CD4-positive, alpha-beta T cell treated with Interleukin-21 for 1 hour (primary cell): ENCODE results near the gene OGFOD1.

Source experiments
- DNase-seq: peaks from one replicate; pipeline ENCODE4 v3.0.0-alpha.2; 2020

OGFOD1 gene

DNA sequence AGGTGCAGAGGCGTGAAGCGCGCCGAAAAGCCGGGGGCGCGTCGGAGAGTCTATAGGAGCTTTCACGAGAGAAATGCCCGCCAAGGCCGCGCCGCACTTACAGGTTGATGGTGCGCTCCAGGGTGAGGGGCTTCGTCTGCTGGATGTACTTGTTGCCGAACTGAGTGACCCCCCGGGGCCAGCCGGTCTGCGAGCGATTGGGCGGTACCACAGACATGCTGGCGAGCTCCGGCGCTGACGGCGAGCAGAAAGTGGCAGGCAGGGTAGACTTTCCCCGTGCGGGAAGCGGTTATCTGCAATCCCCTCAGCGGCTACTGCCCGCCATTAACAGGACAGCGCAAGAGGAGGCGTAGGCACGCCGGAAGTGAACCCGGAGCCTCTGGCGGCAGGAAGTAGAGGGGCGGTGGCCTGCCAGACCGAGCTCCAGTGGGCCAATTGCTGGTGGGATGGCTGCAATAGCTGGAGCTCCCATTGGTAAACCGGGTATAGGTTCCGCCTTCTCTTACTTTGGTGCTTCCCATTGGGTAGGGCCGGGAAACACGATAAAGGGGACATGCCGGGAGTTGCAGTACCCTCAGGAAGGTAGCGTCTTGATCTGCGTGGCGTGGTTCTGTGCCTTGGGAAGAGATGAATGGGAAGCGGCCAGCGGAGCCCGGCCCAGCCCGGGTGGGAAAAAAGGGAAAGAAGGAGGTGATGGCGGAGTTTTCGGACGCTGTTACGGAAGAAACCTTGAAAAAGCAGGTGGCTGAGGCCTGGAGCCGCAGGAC lies at the start of gene OGFOD1, which contains the start of gene NUDT21:
Gene OGFOD1, plus strand, starts transcription at position 569 of the 767 bp plus-strand sequence. Its CDS starts 59 bp downstream, at position 628.
Gene NUDT21, minus strand, starts transcription at position 347 of the 767 bp plus-strand sequence. Its CDS starts 130 bp downstream, at position 217.
- peak; percentile 95 for DNase-seq

- DNase-seq, result no peak
These were observed 45.2 kb upstream of the OGFOD1 start for GRCh38 chr16:56405977-56406672.

GRCh38 chr16:56408379-56409098 lies 42.8 kb upstream of the OGFOD1 start:
- DNase-seq, result no peak

DNA sequence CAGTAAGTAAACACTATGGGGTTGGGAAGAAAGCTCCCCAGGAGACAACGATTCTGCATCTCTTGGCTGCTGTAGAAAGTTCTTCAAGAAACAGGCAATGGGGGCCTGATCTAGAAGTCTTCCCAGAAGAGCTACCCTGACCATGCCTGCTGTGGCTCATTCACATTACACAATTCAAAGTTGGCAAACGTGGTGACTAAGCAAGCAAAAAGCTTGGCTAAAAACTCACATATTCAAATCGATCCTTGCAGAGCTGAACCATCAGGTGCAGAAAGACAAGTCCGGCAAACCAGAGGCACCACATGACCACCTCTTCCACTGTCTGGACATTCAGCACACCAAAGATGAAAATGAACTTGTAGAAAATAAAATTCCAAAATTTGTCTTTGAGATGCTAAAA lies 42.2 kb upstream of the OGFOD1 start:
- DNase-seq, result no peak

- DNase-seq, result no peak
These were observed 40.2 kb upstream of the OGFOD1 start for GRCh38 chr16:56411123-56411522.

DNA sequence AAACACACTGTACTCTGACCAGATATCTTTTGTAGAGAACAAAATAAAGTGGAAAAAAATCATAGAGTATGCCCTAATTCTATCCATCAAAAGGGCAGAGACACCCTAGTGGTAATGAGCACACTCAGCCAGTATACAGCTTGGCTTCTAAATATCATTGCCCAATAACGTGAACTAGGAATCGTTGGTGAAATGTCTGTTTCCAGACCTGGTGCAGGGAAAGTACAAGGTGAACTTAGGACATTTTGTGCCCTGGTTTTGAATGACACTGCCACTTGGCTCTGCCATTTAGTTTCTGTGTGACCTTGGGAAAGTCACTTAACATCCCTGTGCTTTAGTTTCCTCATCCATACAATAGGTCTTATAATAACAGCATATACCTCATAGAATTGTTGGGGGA lies 39.7 kb upstream of the OGFOD1 start:
- DNase-seq, result no peak

DNA sequence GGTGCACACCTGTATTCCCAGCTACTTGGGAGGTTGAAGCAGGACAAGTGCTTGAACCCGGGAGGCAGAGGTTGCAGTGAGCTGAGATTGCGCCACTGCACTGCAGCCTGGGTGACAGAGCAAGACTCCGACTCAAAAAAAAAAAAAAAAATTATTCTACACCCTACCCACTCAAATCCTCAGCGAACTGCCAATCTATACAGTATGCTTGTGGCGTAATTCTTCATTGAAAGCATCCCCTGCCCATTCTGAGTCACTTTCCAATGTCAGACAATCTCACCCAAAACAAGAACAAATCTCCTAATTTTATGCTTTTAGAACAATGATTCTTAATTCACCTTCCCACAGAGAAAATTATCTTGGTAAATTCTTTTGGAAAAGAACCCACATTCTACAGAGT lies 38.0 kb upstream of the OGFOD1 start:
- no peak for DNase-seq

DNA sequence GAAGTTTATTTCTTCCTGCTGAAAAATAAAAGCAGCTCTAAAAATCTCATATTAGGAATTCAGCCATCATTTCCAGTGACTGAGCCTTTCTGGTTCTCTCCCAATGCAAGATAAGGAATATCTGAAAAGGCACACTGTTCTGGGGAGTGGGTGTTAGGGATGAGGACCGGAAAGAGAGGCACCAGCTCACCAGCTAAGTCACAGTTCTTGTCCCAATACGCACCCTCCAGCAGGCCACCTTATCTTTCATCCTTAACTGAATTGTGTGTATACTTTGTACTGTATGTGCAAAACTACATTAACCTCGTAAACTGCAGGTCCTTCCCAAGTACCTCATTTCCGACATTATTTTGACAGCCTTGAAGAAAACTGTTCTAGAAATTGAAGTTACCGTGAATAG lies 37.0 kb upstream of the OGFOD1 start:
- DNase-seq, result no peak

GRCh38 chr16:56415875-56416274 lies 35.5 kb upstream of the OGFOD1 start:
- DNase-seq, result no peak

- no peak for DNase-seq
These were observed 34.2 kb upstream of the OGFOD1 start for GRCh38 chr16:56417138-56417537.

DNA sequence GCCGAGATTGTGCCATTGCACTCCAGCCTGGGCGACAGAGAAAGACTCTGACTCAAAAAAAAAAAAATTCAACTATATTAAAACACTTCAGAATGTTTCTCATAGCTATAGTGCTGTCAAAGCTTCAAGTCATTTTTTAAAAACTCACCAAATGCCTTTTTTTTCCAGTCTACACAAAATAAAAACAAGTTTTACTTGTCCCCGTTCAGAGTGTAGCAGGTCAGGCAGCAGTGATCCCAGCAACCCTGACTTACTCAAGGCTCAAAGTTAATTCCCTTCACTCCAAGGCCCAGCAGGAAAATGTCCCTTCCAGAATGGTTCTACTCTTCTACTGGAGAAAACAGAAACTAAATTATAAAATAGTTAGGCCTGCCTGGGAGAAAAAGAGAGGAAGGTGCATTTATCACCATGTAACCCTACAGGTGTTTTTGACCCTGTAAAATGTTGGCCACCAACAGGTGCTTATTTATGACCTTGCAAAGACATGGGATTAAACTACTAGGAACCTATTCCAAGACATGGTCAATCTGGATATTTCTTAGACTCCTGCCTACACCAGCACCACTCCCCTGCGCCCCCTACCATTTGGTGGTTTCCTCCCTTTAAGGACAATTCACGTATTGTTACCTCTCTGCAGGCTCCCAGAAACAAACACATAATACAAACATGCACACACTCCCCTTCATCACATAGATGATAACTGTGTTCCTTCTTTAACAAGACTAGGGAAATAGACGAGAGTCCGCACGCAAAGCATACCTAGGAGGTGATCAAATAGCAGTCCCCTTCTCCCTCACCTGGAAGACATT lies 31.4 kb upstream of the OGFOD1 start:
- no peak for DNase-seq

DNA sequence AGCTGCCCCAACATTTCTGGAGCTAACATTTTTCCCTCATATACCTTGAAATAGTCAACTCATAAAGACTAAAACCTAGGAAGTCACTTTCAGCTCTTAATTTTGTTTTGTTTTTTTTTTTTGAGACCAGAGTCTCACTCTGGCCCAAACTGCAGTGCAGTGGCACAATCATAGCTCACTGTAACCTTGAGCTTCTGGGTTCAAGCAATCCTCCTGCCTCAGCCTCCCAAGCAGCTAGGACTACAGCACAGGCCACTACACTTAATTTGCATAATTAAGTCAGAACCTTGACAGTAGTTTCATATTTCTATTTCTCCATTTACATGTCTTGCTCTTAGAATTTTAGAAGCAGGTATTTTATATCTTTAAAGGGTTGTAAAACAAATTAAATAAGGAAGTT lies 30.7 kb upstream of the OGFOD1 start:
- DNase-seq, result no peak

DNA sequence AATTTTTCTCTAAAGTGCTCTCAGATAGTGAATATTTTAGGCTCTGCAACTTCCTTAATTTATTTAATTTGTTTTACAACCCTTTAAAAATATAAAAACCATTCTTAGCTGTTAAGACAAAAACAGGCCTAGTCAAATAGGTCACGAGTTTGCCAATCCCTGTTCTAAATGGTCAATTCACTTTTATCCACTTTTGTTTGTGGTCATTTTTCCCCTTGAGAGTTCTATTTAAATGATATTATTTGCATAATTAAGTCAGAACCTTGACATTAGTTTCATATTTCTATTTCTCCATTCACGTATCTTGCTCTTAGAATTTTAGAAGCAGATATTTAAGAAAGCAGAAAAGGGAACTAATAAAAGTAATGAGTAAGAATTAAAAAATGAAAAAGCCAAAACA lies 30.0 kb upstream of the OGFOD1 start:
- DNase-seq, result no peak

DNA sequence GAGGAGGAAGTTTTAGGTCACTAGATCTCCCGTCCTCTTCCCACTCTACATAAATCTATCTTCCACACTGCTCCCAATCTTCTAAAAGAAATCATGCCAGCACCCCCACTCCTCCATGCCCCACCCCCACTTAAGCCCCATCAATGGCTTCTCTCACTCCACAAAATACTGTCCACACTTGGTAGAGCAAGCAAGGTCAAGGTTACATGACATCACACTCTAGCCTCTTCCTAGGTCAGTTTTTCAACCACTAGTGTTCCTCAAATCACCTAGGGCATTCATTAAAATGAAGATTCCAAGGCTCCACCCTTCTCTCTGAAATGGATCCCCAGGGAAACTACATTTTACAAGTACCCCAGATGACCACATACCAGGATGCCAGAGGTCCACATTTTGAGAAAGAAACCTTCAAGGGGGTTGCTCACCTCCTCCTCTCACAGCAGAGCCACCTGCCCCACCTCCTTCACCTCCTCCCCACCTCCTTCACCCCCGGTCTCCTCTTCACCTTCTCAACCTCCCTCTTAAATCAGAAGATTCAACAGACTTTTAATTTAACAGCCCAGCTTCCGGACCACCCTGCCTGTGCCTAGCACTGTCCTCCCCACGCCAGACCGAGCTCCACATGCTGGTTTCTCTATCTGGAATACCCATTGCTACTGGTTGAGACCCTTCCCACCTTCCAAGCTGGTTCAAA lies 29.2 kb upstream of the OGFOD1 start:
- no peak for DNase-seq

GRCh38 chr16:56422896-56423441 lies 28.4 kb upstream of the OGFOD1 start:
- no peak for DNase-seq

DNA sequence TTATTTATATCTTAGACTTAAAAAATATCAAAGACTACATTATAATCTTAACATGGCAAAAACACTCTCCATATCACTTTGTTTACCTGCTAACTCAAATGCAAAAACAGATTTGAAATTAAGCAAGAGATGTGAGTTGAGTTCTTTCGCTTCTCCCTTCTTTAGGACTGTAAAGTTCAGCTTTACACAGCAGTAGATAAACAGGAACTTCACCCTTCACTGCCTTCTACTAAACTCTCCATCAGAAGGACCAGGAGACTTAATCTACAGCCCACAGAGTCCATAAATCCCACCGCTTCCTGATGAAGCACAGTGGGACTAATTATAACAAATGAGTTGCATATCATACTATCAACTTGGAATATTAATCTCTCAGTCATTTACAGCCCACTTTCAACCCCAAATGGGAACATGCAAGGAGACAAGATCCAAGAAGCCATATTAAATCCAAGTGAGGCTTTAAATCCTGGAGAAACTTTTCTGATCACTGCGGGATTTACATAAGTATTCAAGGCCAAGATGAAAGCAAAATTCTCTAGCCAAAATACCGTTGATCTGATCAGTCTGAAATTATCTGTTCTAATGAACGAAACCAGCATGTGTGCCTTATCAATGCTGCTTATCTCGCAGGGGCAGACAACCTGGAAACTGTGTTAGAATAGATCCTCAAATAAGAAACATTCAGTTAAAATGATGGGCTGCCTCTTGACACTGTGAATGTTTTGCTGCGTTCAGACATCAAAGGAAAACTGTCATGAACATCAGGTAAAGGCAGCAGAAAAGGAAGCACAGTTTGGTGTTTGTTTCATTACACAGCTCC lies 27.6 kb upstream of the OGFOD1 start:
- peak; percentile 14 for DNase-seq

DNA sequence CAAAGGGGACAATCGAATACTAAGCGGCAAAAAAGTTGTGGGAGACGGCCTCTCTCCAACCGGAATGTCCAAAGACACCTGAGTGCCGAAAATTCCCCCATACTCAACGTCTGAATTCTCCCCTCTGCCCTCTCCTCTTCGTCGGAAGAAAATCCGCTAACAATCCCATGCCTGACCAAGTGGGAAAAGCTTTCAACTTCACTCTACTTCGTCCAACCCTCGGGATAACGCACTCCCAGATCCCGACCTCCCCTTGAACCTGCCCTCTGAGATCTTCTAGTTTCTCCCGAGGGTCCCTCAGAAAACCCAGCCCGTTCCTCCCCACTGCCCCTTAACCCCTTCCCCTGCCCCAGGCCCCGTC lies 27.0 kb upstream of the OGFOD1 start:
- no peak for DNase-seq

GRCh38 chr16:56424791-56425438 lies 26.4 kb upstream of the OGFOD1 start:
- peak; percentile 41 for DNase-seq

- peak; percentile 77 for DNase-seq
These were observed 25.9 kb upstream of the OGFOD1 start, which contains the start of gene AMFR for GRCh38 chr16:56425439-56425832. TSS of gene AMFR (minus strand) at chr16:56425545. CDS start at chr16:56425327, 218 bp downstream.

DNA sequence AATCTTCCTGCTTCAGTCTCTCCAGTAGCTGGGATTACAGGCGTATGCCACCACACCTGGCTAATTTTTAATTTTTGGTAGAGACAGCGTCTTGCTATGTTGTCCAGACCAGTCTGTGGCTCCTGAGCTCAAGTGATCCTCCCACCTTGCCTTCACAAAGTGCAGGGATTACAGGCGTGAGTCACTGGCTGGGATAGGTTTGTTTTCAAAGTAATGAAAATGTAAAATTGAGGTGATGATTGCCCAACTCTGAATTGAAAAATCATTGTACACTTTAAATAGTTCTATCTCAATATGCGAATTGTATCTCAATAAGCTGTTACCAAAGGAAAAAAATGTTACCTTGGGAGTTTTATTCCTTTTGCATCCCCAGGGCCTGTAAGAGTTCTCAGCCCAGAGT lies 24.8 kb upstream of the OGFOD1 start:
- DNase-seq, result no peak
